OCI-LY3 (cell line): ENCODE measurements around the gene CUBN.

Source experiments
- H2AFZ ChIP-seq: fragments of 200-600, 300-600 bp; shearing (Covaris generic); 2 replicates; pipeline ENCODE4 v1.6.0; 2014; ENCODE audit warnings: antibody characterized with exemption, low read depth, low read length
- H3K27ac ChIP-seq: fragments of 200-600, 300-600 bp; sonication (generic); 2 replicates; pipeline ENCODE4 v1.5.1; 2014; ENCODE audit warnings: mild to moderate bottlenecking, low read length, moderate library complexity, mixed read lengths
- H3K27me3 ChIP-seq: fragments of 200-600, 300-600 bp; sonication (generic); 2 replicates; pipeline ENCODE4 v1.6.1; 2014; ENCODE audit warnings: low read depth, low read length, mixed read lengths
- H3K36me3 ChIP-seq: fragments of 200-600, 300-600 bp; sonication (generic); replicated peaks from 2 replicates; pipeline ENCODE3; 2014; ENCODE audit warnings: low read depth, low read length, mixed read lengths
- H3K4me1 ChIP-seq: fragments of 300-600, 200-600 bp; sonication (generic); 2 replicates; pipeline ENCODE4 v1.6.1; 2014; ENCODE audit warnings: low read length, mixed read lengths
- H3K4me2 ChIP-seq: fragments of 200-600, 300-600 bp; sonication (generic); 2 replicates; pipeline ENCODE4 v1.6.1; 2014; ENCODE audit warnings: low read length, mixed read lengths
- H3K4me3 ChIP-seq: fragments of 300-600, 200-600 bp; sonication (generic); 2 replicates; pipeline ENCODE4 v1.5.1; 2014; ENCODE audit warnings: antibody characterized with exemption, mild to moderate bottlenecking, low read length, moderate library complexity
- H3K79me2 ChIP-seq: fragments of 300-600, 200-600 bp; shearing (Covaris generic); 2 replicates; pipeline ENCODE4 v1.6.1; 2014; ENCODE audit warnings: mild to moderate bottlenecking, low read length, mixed read lengths
- H3K9ac ChIP-seq: fragments of 300-600, 200-600 bp; shearing (Covaris generic); 2 replicates; pipeline ENCODE4 v1.6.0; 2014; ENCODE audit warnings: mild to moderate bottlenecking, low read length, moderate library complexity
- H3K9me3 ChIP-seq: fragments of 200-600, 300-600 bp; shearing (Covaris generic); 2 replicates; pipeline ENCODE4 v1.6.1; 2014; ENCODE audit warnings: low read length, mixed read lengths; ENCODE audit not compliant: insufficient read depth
- H4K20me1 ChIP-seq: fragments of 200-600, 300-600 bp; sonication (generic); 2 replicates; pipeline ENCODE4 v1.6.1; 2016; ENCODE audit warnings: low read length, mixed read lengths; ENCODE audit not compliant: insufficient read depth
- CTCF ChIP-seq: fragments of 200-600, 300-600 bp; sonication (generic); IDR thresholded peaks from 2 replicates; pipeline ENCODE4 v1.5.1; 2014; ENCODE audit warnings: antibody characterized with exemption, low read length, low read depth
- EZH2phosphoT487 ChIP-seq: fragments of 200-600 bp; shearing (Covaris generic); IDR thresholded peaks from 2 replicates; pipeline ENCODE4 v1.6.1; 2018; ENCODE audit warnings: antibody characterized with exemption, mixed run types, low read depth

Gene CUBN

GRCh38 chr10:16857419-16857818 lies 272.2 kb downstream of the CUBN start:
- H3K4me1 ChIP-seq, result no peaks in the 10 kb centered on the region
- no peaks in the 10 kb centered on the region for H3K27me3 ChIP-seq
- no peak overlapping the region for H3K4me3 ChIP-seq
- H2AFZ ChIP-seq, result no peak overlapping the region
- no peaks in the 10 kb centered on the region for H3K79me2 ChIP-seq
- no peak overlapping the region for H3K4me2 ChIP-seq
- H3K9me3 ChIP-seq, result no peaks in the 10 kb centered on the region
- TF ChIP-seq CTCF (no peak), EZH2phosphoT487 (no peak)
- H3K9ac ChIP-seq, result no peak overlapping the region
- H4K20me1 ChIP-seq, result no peaks in the 10 kb centered on the region
- no peaks in the 10 kb centered on the region for H3K36me3 ChIP-seq
- no peak overlapping the region for H3K27ac ChIP-seq

DNA sequence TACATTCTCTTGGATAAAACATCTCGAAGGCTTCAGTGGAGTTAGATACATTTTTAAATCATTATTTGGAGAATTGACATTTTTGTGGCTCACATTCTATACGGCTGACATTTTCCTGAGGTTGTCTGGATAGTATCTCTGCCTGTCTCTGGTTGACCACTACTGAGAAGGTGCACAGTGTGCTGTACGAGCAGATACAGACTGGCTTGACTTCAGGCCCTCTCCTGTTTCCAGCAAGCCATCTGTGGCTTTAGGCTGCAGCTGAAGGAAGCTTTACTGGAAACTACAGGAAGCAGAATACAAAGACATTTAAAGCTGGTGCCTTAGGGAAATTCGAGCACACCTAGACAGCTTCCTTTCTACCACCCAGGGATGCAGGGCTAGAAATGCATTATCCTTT lies 273.0 kb downstream of the CUBN start:
- H3K36me3 ChIP-seq, result no peaks in the 10 kb centered on the region
- H3K4me3 ChIP-seq, result no peak overlapping the region
- H3K79me2 ChIP-seq, result no peaks in the 10 kb centered on the region
- no peaks in the 10 kb centered on the region for H3K4me1 ChIP-seq
- no peak overlapping the region for H3K27ac ChIP-seq
- no peak overlapping the region for H3K4me2 ChIP-seq
- H2AFZ ChIP-seq, result no peak overlapping the region
- no peaks in the 10 kb centered on the region for H3K27me3 ChIP-seq
- H4K20me1 ChIP-seq, result no peaks in the 10 kb centered on the region
- H3K9me3 ChIP-seq, result no peaks in the 10 kb centered on the region
- H3K9ac ChIP-seq, result no peak overlapping the region
- no peak for TF ChIP-seq EZH2phosphoT487
- no peak for TF ChIP-seq CTCF

- Histone ChIP-seq H3K4me3 (no peak overlapping the region), H3K4me2 (no peak overlapping the region), H3K9ac (no peak overlapping the region), H3K36me3 (no peaks in the 10 kb centered on the region), H2AFZ (no peak overlapping the region), H4K20me1 (no peaks in the 10 kb centered on the region), H3K4me1 (no peaks in the 10 kb centered on the region), H3K27me3 (no peaks in the 10 kb centered on the region), H3K9me3 (no peaks in the 10 kb centered on the region), H3K79me2 (no peaks in the 10 kb centered on the region), H3K27ac (no peak overlapping the region)
- TF ChIP-seq EZH2phosphoT487, result no peak
- no peak for TF ChIP-seq CTCF
Observed at GRCh38 chr10:16856092-16856491, 273.5 kb downstream of the CUBN start.

GRCh38 chr10:16854623-16855022 lies 275.0 kb downstream of the CUBN start:
- Histone ChIP-seq H3K9me3 (no peaks in the 10 kb centered on the region), H3K4me1 (no peaks in the 10 kb centered on the region), H4K20me1 (no peaks in the 10 kb centered on the region), H3K4me2 (no peak overlapping the region), H3K27ac (no peak overlapping the region), H3K27me3 (no peaks in the 10 kb centered on the region), H2AFZ (no peak overlapping the region), H3K9ac (no peak overlapping the region), H3K4me3 (no peak overlapping the region), H3K36me3 (no peaks in the 10 kb centered on the region), H3K79me2 (no peaks in the 10 kb centered on the region)
- TF ChIP-seq CTCF (no peak), EZH2phosphoT487 (no peak)
